GM18873 (cell line): ENCODE data around the gene TSPAN10.

Experiments used
- ATAC-seq: cut with Tn5 transposase; IDR thresholded peaks from one replicate; pipeline ENCODE4 v1.9.1; 2021; ENCODE audit warnings: mild to moderate bottlenecking, moderate library complexity, moderate number of reproducible peaks; ENCODE audit not compliant: unreplicated experiment, low FRiP score

TSPAN10 gene

GRCh38 chr17:81684442-81684911 lies 47.5 kb downstream of the TSPAN10 start:
- ATAC-seq = no peak

GRCh38 chr17:81685108-81685507 lies 48.1 kb downstream of the TSPAN10 start:
- no peak for ATAC-seq

- no peak for ATAC-seq
Observed at GRCh38 chr17:81686614-81687013, 49.6 kb downstream of the TSPAN10 start.

- ATAC-seq = no peak
Observed at GRCh38 chr17:81687770-81688541, 51.0 kb downstream of the TSPAN10 start.

GRCh38 chr17:81688616-81689015 lies 51.6 kb downstream of the TSPAN10 start:
- ATAC-seq = no peak

GRCh38 chr17:81690066-81690465 lies 53.1 kb downstream of the TSPAN10 start:
- ATAC-seq = no peak

- ATAC-seq = no peak
Observed at GRCh38 chr17:81690549-81690948, 53.6 kb downstream of the TSPAN10 start.

- ATAC-seq = no peak
Observed at GRCh38 chr17:81691196-81691595, 54.2 kb downstream of the TSPAN10 start.

GRCh38 chr17:81691608-81692007 lies 54.6 kb downstream of the TSPAN10 start:
- no peak for ATAC-seq

GRCh38 chr17:81693509-81694210 lies 56.7 kb downstream of the TSPAN10 start:
- no peak for ATAC-seq

GRCh38 chr17:81694810-81695209 lies 57.8 kb downstream of the TSPAN10 start:
- no peak for ATAC-seq

- ATAC-seq = no peak
Observed at GRCh38 chr17:81695211-81695610, 58.2 kb downstream of the TSPAN10 start.

- no peak for ATAC-seq
Observed at GRCh38 chr17:81695801-81696200, 58.8 kb downstream of the TSPAN10 start.

- no peak for ATAC-seq
Observed at GRCh38 chr17:81696218-81696941, 59.4 kb downstream of the TSPAN10 start.

- ATAC-seq = no peak
Observed at GRCh38 chr17:81697261-81698044, 60.5 kb downstream of the TSPAN10 start.
